Endothelial cell of hepatic sinusoid (primary cell): Measurements from ENCODE around the gene DCUN1D4.

Experiments used
- in situ Hi-C: cut with HindIII; loops from 2 replicates; pipeline ENCODE4 v1.10.0; 2017; ENCODE audit warnings: low sequenced_read_pairs

Gene DCUN1D4

GRCh38 chr4:51958199-51958968 is 115.4 kb downstream of the DCUN1D4 start:
- in situ Hi-C loops: no loop called here

DNA sequence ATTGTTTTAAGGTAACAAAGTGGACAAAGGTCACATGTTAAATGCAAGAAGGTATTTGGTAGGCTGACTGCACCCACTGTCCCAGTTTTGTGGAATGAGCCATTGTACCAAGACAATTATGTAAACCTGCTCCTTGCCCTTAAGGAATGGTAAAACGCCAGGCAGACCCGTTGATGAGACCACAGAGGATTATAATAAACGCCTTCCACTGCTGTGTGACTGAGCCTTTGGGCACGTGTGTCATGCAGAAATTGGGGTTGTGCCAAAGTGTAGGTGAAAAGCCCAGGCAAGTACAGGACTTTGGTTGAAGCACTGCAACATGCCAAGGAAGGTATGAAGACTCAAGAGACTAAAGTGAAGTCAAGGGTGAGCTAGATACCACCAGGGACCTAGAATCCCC is 117.5 kb downstream of the DCUN1D4 start:
- in situ Hi-C loops: no loop called here

- in situ Hi-C loops: no loop called here
Observed at GRCh38 chr4:51963841-51964517, 121.0 kb downstream of the DCUN1D4 start.

- in situ Hi-C loops: no loop called here
Observed at GRCh38 chr4:51965862-51966261, 122.9 kb downstream of the DCUN1D4 start.
